Renal pelvis (tissue), 4 donors: Measurements from ENCODE around the gene MYL12B. TPM values are rescaled to one million over a fixed set of nuclear protein-coding genes. Genes with fewer than 3 reads are reported as not detected.
"Not testable (repeated sequence)": the region's sequence is repeated elsewhere in the genome, so short reads cannot be mapped to it uniquely, and the experiment has no call there.

Source experiments
- DNase-seq: peaks from one replicate; pipeline ENCODE4 v3.0.0-alpha.2; 2013
- polyA plus RNA-seq, 3 donors: library from polyadenylated mRNA; unstranded; fragments of 120-200 nt; gene quantifications; one replicate each; pipeline ENCODE4 v1.2.1, GENCODE V29; 2013; ENCODE audit not compliant: insufficient read length in 3 of 3

MYL12B gene
- polyA plus RNA-seq, 3 donors, result 476 to 580 (median 538) TPM

DNA sequence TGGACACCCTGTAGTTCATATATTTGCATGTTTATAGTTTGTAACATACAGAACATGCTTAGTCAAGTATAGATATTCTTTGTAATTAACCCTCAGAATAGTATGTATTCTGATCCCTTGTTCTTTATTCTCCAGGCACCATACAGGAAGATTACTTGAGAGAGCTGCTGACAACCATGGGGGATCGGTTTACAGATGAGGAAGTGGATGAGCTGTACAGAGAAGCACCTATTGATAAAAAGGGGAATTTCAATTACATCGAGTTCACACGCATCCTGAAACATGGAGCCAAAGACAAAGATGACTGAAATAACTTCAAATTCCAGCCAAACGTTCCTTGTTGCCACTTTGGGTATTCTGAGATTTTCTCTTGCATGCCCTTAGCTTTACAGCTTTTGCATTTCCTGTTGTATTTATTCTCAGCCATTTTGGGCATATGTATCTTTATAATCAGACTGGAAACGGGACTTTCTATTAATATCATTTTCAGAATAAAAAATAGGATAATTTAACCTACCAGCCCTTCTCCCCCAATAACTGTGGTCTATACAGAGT is 6.2 kb upstream of the MYL12B start:
- DNase-seq, result no peak

DNA sequence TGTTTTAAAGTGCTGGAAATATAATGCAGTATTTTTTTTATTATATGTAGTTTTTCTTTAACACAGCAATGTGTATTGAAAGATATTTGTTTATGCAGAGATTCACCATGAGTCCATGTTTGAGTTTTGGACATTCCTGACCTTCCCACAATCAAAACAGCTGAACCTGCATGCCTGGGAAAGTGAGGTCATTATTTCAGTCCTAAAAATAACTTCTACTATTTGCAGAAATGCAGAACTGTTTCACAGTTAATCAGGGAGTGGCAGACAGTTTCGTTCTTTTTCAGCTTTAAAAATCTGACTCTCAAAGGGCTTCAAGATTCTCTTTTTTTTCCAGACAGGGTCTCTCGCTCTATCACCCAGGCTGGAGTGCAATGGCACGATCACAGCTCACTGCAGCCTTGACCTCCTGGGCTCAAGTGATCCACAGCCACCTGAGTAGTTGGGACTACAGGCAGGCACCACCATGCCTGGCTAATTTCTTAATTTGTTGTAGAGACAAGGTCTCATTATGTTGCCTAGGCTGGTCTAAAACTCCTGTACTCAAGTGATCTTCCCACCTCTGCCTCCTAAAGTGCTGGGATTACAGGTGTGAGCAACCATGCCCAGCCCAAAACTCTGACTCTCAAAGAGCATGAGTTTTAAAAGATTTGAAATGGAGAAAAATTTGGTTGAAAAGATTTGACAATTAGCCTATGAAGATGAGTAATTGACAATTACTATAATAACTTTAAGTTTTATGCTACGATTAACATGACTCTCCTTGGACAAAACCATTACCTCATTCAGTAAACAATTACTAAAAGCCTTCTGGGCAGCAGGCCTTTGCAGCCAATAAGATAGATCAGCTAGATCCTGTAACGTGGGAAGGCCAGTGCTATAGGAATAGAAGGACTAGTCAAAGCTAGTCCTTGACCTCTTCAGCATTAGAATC is 5.0 kb upstream of the MYL12B start:
- no peak for DNase-seq

DNA sequence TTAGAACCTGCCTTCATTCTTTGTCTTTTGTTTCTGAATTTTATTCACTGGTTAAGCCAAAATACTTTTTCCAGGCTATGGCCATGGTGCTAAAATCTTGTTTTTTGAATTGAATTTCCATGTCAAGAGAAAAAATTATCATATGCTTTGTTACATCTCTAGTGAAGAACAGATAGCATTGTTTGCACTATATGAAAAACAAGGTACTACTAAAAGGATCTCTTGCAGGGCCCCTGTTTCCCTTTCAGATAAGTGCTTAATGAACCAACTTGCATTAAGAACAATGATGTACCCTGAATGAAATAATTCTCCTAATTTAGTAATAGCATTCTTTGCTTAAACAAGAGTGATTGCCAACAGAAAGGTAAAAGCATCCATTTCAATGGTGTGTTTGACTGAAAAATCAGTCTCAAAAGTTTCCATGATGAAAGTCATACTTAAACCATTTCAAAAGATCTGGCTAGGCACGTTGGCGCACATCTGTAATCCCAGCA is 4.3 kb upstream of the MYL12B start:
- DNase-seq, result no peak

DNA sequence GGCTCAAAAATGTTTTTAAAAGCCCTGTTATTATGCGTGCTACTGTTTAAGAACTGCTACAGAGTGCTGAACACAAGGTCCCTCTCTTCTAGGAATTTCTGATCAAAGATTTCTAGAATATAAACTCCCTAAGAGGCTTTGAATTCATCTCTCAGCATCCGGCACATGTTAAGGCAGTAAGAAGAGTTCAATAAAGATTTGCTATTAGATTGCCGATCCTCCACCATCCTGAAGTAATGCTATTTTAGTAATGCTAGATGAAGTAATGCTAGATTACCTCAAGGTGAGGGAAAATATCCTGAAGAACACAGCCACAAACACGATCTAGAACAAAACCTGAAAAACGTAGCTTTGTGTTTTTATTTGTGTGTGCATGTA is 949 bp upstream of the MYL12B start:
- no peak for DNase-seq

DNA sequence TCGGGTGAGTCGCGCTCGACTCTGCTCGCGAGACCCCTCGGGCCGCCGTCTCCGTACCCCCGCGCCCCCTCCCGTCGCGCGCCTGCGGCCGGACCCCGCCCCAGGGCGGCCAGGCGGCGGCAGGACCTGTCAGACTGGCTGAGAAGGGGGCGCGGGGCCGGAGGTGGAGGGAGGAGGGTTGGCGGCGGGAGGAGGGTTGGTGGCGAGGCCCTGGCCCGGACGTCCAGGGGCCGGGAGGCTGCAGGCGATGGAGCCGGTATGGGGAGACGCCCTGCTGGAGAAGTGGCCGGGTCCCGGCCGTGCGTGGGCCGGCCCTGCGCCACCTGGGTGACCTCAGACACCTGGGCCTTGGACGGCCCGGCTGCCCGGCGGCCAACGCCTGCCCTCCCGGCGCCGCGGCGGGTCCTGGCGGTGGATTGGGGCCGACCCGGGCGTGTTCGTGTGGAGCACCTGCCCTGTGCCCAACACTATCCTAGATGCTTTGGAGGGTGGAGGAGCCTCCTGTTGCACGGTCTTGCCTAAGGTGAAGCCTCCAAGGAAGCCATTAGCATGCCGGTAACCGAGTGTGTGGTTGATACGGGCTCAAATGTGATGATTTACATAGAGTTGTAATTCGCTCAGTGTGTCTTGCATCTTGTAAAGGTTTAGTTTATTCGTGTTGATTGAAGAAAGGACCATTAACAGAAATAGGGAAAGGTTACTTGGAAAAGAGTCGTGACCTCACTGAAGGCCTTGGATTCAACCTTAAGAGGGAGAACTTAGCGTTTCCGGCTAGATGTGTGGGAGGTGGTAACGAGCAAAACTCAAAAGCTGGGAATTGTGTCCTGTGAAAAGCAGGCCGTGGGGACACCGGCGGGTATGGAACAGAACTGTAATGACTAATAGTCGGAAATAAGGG is 550 bp downstream of the MYL12B start:
- DNase-seq, result no peak

DNA sequence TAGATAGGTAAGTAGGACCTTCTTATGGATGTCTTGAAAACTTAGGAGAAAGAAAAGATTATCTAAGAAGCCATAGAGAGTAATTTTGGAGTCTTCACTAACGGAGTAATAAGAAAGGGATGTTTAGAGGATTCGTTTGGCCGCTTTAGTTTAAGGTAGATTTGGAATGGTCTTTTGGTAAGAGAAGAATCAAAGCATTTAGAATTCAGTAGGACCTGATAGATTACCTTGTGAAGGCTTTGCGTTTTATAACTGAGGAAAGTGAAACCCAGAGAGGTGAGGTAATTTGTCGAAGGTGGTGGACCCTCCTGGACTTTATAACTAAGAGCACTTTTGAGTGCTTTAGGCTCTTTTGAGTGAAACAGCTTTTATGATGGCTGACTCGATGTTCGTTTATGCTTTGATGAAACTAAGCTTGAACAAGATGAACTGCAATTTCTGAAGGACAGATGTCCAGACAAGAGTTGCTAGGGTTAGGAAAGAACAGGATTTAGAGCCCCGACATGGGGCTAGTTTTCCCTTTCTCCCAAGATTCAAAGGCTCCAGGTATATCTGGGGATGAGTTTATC is 1.3 kb downstream of the MYL12B start:
- no peak for DNase-seq

DNA sequence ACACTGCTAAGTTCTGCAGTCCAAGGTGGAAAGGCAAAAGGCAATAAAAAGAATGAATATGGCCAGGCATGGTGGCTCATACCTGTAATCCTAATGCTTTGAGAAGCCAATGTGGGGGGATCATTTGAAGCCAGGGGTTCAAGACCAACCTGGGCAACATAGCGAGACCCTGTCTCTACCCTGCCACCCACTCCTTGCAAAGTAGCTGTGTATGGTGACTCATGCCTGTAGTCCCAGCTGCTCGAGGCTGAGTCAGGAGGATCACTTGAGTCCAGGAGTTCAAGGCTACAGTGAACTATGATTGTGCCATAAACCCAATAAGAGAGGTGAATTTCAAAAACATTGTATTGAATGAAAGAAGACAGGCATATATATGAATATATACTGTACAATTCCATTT is 2.4 kb downstream of the MYL12B start:
- DNase-seq, result no peak

DNA sequence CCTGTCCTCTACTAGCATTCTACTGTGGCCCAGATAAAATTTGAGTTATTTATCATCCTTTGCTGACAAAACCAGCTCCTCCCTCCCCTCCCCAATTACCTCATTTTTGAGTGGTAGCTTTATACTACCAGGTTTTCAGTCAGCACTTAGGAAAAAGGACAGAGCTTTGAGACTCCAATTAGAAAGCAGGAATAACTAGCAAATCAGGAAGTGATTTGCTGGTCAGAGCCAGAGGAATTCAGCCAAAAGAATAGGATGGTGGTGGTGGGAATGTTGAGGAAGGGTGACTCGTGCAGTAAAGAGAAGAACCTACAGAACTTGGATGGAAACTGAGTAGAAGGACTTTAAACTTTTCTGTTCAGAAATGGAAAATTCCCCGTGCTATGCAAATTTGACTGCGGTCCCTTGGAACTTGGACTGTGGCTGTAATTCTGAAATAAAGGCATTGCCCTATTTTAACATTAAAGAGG is 3.7 kb downstream of the MYL12B start:
- no peak for DNase-seq

DNA sequence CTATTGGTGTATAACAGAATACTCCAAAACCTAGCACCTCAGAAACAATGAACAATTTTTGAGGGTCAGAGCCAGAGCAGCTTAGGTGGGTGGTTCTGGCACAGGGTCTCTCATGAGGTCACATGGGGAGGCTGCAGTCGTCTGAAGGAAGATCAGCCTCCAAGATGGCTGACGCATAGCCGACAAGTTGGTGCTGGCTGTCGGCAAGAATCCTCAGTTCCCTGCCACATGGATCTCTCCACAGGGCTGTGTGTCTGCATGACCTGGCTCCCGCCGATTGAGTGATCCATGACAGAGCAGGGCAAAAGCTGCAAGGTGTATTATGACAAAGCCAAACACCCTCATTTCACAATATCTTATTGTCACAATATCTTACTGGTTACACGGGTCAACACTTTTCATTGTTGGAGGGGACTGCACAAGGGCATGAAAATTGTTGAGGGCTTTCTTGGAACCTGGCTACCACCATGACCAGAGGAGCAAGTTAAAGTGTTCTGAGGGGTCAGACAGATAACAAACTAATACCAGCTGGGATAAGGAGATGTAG is 4.2 kb downstream of the MYL12B start:
- DNase-seq, result no peak

DNA sequence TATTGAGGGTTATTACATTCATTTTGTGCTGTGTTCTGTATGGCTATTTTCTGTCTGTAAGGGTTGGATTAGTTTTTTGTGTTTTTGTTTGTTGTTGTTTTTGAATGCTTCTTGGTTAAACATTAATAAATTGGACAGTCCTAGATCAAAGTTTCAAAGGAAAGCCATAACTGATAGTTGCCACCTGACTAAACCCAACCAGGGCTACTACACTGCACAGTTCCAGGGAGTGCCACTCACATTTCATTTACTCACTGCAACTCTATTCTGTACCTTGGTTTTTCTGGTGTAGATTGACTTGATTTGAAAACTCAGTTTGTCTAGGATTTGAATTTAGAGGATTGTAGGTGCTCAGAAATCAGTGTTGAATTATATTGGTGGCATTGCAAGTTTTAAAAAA is 6.4 kb downstream of the MYL12B start:
- no peak for DNase-seq

DNA sequence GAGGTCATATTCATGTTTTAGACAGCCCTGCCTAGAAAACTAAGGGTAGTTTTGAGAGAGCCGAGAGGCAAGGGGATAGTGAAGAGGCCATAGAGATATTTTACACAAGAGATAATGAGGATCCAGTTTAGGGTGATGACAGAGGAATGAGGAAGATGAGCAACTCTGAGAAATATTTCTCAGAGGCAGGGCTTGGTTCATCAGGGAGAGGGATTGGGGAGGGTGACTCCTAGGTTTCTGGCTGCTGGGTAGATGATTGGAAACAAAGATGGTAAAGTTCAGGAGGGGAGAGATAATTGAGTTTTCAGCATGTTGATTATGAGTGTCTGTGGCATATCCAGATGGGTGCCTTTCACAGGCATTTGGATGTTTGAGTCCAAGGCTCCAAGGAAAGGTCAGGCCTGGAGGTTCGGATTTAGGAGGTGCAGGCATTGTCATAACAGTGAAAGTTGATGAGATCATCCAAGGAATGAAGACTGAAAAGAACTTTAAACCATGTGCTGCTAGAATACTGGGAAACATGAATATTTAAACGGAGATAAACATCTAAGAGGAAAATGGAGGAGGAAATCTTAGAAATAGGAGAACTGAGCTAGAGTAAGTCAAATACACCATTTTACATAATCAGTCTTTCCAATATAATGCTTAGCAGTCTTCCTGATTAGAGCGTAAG is 7.4 kb downstream of the MYL12B start:
- DNase-seq, result no peak

DNA sequence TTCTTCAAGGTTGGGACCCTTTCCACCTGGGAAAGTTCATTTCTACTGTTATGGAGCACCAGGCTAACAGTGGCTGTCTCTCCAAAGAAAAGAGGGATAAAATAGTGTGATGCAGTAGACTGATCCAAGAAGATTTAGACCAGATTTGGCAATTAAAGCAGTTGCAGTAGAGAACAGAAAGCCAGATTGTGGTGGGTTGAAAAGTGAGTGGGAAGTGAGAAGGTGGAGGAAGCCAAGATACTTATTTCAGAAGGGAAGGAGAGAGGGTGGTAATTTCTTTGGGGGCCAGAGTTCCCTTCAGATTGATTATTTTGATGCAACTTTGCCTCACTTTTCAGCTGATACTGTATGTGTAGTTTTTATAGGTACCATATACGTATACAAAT is 8.0 kb downstream of the MYL12B start:
- DNase-seq, result no peak

DNA sequence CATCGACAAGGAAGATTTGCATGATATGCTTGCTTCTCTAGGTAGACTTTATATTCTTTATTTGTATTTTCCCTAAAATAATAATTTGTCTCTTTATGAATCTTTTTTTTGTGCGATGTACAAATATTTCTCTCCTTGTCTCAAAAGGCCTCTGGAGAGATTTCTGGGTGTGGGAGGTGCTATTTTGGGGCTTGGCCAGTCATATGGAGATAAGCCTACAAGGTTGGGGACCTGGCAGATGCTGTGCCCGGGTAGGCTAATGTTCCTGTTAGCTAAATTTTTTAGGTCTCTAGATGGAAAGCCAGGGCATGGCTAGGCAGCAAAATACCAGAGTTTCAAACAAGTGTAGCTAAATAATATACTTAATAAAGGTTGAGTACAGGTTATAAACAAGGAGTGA is 11.1 kb downstream of the MYL12B start:
- DNase-seq, result no peak

DNA sequence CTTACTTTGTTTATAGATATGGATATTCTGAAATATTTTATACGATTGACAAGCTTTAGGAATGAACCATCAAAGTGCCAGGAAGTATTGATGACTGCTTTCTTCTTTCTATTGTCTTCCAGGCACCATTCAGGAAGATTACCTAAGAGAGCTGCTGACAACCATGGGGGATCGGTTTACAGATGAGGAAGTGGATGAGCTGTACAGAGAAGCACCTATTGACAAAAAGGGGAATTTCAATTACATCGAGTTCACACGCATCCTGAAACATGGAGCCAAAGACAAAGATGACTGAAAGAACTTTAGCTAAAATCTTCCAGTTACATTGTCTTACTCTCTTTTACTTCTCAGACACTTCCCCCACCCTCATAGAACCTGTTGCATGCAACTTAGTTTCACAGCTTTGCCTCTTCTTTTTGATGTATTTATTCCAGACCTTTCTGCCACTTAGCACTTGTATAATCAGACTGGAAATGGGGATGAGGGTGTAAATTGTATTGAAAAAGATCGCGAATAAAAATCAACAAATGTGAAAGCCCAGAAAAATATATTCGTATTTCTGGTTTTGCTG is 15.8 kb downstream of the MYL12B start:
- DNase-seq, result not testable (repeated sequence)

DNA sequence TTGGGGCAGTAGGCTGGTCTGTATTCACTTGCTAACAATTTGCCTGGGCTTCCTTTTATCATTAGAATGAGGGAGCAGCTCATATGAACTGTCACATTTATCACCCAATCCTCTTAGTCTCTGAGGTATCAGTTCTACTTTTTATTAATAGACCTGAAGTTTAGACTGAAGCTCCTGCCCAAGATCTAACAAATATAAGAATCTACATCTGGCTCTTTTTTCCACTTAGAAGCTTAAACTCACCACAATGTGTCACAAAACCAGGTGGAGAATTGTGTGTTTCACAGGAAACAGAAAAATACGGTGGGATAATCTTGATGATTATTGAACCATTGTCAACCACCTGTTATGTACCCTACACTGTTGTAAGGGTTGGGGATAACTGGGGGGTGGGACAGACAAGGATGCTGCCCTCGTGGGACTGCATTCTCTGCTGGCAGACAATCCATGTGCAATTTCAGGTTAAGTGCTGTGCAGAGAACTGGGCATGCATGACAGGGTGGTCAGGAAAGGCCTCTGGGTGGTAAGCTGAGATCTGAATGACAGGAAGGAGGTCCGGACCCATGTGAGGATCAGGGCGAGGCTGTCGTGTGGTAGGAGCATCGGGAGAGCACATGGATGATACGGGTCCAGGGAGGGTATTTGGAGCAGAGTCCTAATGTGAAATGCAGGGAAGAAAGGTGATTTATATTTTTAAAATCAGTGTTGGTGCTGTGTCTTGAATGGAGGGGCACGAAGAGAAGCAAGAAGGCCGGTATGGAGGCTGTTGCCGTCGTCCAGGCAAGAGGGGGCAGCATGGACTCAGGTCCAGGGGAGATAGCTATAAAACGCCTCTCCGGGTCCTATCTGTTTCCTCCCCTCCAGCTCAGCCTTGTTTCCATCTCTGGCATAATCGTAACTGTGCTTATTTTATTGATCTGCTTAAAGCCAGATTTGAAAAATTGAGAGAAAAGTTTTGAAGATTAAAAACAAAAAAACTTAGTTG is 17.6 kb downstream of the MYL12B start:
- no peak for DNase-seq

DNA sequence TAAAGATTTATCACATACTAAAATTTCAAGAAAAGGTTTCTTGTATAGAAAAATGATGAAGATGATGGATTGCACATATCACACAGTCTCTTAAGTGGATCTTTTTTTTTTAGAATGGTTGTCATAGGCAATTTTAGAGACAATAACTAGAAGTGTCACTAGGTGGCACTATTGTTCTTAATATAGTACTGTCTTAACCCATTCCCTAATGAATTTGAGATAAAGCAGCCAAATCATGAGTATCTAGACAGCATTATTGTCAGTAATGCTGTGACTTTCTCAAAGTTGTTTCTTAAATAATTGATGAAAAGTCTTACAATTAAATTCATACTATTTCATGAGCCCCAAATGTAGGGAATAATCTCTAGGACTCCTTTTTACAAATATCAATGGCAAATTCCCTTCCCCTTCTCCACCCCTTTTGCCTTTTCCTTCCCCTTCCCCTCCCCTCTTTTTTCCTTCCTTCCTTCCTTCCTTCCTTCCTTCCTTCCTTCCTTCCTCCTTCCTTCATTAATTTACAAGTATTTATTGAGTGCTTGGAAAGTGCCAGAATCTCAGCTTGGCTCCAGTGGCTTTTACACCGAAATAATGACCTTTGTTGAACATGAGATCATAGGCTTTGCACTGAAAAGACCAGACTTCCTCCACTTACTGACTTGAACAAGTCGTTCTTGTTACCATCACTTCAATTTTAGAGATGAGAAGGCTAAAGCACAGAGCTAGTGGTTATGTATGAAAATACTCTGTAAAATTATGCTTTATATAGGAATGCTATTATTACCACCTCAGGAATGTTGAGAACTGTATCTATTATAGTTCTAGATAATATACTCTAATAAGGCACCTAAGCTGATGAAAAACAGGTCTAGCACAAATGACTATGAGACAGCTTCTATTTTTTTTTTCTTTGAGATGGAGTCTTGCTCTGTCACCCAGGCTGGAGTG is 19.8 kb downstream of the MYL12B start:
- DNase-seq, result peak; percentile 84

DNA sequence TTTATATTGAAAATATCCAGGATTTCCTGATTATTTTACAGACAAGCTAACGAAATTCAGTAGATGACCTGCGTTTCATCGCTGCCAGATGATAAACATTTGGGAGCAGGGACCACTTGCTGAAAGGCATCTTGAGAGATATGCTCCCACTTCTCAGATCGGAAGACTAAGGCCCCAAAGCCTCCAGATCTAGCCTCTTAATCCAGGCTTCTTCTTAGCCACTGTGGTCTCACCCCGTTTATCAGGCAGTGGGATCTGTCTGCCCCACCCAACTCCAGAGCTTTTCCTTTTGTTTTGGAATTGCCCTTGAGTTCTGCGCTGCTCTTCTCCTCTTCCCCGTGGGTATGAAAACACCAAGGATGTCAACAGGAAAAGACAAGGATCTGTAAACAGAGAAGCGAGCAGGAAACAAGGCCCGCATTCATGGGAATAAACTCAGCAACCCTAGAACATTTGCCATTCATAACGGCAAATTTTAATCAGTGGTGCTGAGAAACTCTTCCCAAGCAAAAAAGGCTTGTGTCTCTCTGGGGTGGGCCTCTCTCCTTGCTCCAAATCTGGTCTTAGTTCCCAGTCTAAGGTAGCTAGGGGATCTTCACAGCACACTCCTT is 21.4 kb downstream of the MYL12B start:
- DNase-seq, result no peak

DNA sequence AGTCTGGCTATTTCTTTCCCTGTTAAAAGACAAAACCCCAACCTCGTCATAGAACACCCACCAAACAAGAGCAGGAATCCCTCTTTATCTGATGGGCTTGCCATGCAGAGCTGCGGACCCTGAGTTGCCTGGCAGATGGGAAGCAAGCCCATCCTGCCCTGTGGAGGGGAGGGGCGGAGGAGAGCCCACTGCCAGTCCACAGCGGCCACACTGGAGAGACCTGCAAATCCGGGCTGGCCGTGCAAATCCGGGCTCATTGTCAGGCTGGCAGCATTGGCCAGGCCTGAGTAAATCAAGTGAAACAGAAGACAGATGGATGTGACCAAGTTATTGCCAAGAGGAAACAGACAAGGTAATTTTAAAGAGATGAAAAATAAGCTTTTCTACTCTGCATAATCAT is 22.0 kb downstream of the MYL12B start:
- no peak for DNase-seq
